GM18861 (cell line): ENCODE measurements around the gene SRD5A1.
"Not testable (repeated sequence)": the region's sequence is repeated elsewhere in the genome, so short reads cannot be mapped to it uniquely, and the experiment has no call there.

Experiments used
- ATAC-seq: cut with Tn5 transposase; IDR thresholded peaks from one replicate; pipeline ENCODE4 v1.9.1; 2021; ENCODE audit not compliant: unreplicated experiment

SRD5A1 gene

DNA sequence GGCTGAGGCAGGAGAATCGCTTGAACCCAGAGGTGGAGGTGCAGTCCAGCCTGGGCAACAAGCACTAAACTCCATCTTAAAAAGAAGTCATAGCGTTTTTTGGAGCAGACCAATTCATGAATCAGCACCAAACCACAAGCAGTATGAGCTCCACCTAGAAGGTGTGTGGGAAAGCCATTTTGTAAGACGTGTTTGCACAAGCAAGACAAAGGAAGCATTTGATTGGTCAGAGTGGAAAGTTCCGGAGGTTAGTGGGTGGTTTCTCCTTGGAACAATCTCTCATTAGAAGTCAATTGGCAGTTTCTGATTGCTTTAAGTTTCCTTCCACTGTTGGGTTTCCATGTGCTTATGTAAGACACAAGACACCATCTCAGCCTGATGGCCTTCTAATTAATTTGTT, 5.0 kb downstream of the SRD5A1 start:
- no peak for ATAC-seq

- ATAC-seq: no peak
These were observed 9.4 kb downstream of the SRD5A1 start for GRCh38 chr5:6642655-6643054.

DNA sequence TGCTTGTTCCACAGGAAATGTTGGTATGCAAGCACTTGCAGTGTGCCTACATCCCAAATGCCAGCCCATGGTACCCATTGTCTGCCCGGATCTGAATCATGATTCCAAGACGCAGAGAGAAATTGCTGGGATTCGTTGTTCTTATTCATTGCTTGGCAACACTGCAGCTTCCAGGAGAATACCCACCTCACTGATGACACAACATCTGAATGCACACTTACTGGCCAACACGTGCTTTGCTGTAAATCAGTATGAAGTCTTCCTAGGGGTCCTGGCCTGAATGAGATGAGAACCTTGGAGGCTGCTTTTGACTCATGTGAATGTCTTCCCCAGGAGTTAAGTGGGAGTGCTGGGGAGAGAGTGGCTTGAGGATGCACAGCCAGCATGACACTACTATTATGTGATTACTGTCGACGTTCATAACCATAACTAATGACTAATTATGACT, 11.6 kb downstream of the SRD5A1 start:
- ATAC-seq: no peak

GRCh38 chr5:6645571-6646362, 12.5 kb downstream of the SRD5A1 start:
- ATAC-seq: not testable (repeated sequence)

DNA sequence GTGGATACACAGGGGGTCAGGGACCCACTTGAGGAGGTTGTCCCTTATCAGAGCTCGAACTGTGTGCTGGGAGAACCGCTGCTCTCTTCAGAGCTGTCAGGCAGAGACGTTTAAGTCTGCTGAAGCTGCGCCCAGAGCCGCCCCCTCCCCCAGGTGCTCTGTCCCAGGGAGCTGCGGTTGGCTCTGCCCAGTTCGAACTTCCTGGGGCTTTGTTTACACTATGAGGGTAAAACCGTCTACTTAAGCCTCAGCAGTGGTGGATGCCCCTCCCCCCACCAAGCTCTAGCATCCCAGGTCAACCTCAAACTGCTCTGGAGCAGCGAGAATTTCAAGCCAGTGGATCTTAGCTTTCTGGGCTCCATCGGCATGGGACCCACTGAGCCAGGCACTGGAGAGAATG, 15.9 kb downstream of the SRD5A1 start:
- ATAC-seq: no peak

DNA sequence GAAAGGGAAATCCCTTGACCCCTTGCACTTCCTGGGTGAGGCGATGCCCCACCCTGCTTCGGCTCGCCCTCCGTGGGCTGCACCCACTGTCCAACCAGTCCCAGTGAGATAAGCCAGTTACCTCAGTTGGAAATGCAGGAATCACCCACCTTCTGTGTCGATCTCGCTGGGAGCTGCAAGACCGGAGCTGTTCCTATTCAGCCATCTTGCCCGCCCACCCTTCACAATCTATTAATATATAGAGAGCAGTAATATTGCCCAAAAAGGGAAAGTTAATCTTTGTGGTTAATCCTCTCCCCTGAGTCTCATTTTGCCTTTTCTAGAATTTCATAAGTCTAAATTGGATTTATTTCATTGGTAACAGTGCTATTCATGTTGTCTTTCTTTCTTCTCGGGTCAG, 16.4 kb downstream of the SRD5A1 start:
- no peak for ATAC-seq

GRCh38 chr5:6652025-6652424, 18.8 kb downstream of the SRD5A1 start:
- peak; percentile 93 for ATAC-seq

GRCh38 chr5:6655432-6655831, 22.2 kb downstream of the SRD5A1 start:
- no peak for ATAC-seq

- no peak for ATAC-seq
These were observed 23.4 kb downstream of the SRD5A1 start for GRCh38 chr5:6656680-6657079.

DNA sequence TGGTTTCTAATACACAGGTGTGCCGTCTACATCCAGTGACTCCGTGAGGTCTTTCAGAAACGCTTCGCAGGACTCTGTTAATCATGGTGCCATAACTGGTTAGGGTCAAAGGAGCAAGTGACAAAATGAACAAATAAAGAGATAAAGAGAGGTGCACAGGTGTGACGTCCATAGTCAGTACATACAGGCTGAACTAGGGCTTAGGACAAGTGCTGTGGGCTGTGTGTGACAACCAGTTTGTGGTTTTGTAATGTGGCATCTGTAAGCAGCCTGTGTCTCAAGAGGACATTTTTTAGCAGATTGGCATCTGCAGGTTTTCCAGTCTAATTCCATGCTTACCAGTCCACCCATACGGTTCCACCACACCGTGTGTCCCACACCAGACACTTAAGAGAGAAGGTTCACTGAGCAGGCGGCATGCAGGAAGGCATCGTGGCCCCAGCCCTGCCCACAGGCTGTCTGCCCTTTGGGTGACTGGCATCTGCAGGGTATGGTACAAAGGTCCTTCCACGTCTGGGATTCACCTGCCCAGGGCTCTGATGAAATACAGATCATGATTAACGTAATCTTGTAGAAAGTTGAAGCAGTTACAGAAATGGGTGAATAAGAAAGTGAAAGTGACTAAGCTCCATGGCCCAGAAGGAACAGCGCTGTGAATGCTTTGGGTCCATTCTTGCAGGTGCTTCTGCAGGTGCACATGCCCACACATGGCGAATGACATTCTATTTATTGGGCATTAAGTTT, 26.9 kb downstream of the SRD5A1 start:
- ATAC-seq: peak; percentile 83

GRCh38 chr5:6660688-6661087, 27.4 kb downstream of the SRD5A1 start:
- peak; percentile 25 for ATAC-seq

GRCh38 chr5:6666762-6667161, 33.5 kb downstream of the SRD5A1 start:
- no peak for ATAC-seq

- no peak for ATAC-seq
These were observed 34.4 kb downstream of the SRD5A1 start for GRCh38 chr5:6667648-6668047.

GRCh38 chr5:6668717-6669116, 35.5 kb downstream of the SRD5A1 start:
- ATAC-seq: not testable (repeated sequence)

DNA sequence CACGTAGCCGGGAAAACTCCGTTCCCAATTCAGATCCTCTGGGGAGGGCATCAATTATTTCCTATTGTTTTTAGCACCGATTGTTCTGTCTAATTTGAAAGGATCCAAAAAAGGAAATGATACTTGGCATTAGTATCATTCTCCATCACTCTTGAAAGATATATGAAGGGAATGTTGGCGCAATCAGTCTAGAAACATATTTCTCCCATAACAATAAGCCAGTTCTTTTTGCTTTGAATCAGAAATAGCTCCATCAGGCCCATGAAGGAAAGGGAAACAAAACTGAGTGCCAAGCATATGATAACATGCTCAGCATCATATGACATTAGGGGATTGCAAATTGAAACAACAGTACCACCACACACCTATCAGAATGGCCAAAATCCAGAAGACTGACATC, 39.8 kb downstream of the SRD5A1 start:
- no peak for ATAC-seq

GRCh38 chr5:6673963-6674362, 40.7 kb downstream of the SRD5A1 start:
- no peak for ATAC-seq

GRCh38 chr5:6674421-6674820, 41.2 kb downstream of the SRD5A1 start:
- no peak for ATAC-seq

DNA sequence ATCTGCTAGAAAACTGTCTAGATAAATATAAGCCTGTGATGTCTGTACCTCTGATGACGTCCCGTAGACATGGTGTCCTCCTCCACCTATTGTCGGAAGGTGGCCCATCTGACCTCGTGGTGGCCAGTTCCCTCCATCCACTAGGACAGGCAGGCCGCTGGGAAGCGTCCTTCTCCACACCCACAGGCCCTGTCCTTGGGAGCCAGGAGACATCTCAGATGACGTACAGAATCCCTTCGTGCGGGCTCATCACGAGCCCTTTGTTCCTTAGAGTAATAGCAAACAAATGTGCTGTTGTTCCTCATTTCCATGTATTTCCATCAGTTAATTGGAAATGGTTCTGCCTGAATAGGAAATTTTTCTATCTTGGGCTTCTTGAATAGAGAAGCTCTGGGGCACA, 41.6 kb downstream of the SRD5A1 start:
- ATAC-seq: no peak

DNA sequence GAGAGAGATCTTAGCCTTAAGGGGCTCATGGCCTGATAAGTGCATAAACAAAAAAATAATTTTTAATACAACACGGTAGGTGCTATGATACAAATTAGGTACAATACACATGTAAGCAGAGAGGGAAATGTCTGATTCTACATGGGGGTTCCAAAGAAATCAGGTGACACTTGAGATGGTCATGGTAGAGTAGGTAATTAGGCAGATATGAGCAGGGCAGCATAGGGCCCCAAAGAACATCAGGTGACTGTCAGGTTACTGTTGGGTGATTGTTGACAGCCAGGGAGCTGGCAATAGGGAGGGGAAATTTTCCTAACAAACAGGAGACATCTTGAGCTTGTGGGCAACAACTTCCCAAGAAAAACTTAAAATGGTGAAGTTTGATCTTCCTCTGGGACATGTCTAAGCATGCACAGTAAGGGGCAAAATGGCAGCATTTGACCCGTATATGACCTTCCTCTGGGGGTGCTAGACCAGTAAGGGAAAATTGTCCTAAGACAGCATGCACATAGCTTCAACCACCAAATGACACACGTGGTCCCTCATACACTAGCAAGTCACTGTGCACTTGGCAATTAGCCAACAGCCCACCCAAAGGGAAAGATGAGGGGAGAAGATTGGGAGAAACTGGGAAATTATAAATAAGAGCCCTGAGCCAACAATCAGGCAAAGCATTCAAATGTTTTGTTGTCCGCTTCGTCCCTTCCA, 42.7 kb downstream of the SRD5A1 start:
- no peak for ATAC-seq

- no peak for ATAC-seq
These were observed 43.5 kb downstream of the SRD5A1 start for GRCh38 chr5:6676702-6677101.

DNA sequence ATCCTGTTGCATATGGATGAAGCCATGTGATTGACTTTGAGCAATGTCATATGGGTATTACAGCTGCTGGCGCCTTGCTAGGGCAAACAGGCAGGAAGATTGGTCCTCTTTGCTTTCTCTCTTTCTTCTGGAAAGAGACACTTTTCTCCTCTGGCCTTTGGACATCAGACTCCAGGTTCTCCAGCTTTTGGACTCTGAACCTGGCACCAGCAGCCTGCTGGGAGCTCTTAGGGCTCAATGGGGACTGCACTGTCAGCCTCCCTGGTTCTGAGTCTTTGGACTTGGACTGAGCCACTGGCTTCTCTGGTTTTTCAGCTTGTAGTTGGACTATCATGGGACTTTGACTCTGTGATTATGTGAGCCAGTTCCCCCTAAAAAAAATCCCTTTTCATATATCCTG, 45.1 kb downstream of the SRD5A1 start:
- no peak for ATAC-seq

DNA sequence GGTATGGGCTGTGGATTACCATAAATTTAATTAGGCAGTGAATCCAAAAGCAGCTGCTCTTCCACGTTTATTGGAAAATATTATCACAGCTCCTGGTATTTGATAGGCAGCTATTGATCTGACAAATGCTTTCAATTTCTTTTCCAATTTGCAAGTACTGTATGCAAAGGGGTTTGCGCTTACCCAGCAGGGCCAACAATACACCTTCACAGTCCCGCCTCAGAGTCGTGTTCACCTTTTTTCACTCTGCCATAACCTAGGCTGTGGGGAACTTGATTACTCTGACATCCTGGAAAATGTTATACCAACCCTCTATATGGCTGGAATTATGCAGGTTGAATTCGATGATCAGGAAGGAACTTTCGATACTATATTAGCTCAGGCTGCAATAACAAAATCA, 47.7 kb downstream of the SRD5A1 start:
- no peak for ATAC-seq
